ENCODE data around the gene MICAL3. TPM values are rescaled to one million over a fixed set of nuclear protein-coding genes. Genes with fewer than 3 reads are reported as not detected.
A peak's percentile ranks its signal among the peaks of the same experiment; 100 is the strongest.

The MICAL3 gene
- total RNA-seq, 1 donor from 2014 or later: 33.6 TPM

DNA sequence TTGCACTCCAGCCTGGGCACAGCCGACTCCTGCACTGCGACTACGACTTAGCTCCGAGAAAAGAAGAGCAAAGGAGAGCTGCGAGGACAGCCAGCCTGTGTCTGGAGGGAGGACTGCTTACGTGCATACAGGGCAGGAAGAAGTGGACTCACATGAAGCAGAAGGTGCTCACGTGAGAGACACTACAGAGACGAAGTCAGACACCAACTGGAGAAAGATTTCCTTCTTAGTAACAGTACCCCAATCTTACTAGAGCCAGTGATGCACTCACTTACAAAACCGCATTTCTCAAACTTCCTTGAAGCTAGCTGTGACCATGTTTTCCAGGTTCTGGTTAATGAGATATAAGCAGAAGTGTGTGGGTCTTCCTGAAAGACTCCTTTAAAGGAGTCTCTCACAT lies 67.7 kb downstream of the MICAL3 start:
- H2AFZ ChIP-seq (replicated peaks): no peak overlapping the region
- no peak overlapping the region for H3K4me2 ChIP-seq
- H3K4me3 Mint-ChIP-seq: no peak overlapping the region
- H4K20me1 ChIP-seq (ENCODE audit: low read depth): peaks cover 50% of the 10 kb centered on the region
- H3K36me3 Mint-ChIP-seq: no peaks in the 10 kb centered on the region
- no peak overlapping the region for H3K4me3 ChIP-seq
- no peak overlapping the region for H3K27ac ChIP-seq
- peaks cover 8% of the 10 kb centered on the region for H3K27me3 Mint-ChIP-seq (ENCODE audit: insufficient read depth, low read depth)
- peaks cover 21% of the 10 kb centered on the region for H3K4me1 ChIP-seq
- no peaks in the 10 kb centered on the region for H3K27me3 ChIP-seq
- no peaks in the 10 kb centered on the region for H3K36me3 ChIP-seq
- no peak overlapping the region for H3K9ac ChIP-seq
- TF ChIP-seq EZH2 (IDR thresholded peaks at IDR 0.05) (no peak), CTCF (IDR thresholded peaks at IDR 0.05) (no peak), EZH2phosphoT487 (IDR thresholded peaks at IDR 0.05) (no peak)
- peaks cover 45% of the 10 kb centered on the region for H3K4me1 Mint-ChIP-seq
- H3K9me3 Mint-ChIP-seq: no peaks in the 10 kb centered on the region
- no peaks in the 10 kb centered on the region for H3F3A ChIP-seq (ENCODE audit: low read depth)
- peaks cover 77% of the 10 kb centered on the region for H3K79me2 ChIP-seq (ENCODE audit: low read depth)
- DNase-seq (ENCODE audit: low spot score): no peak
- H3K27ac Mint-ChIP-seq: no peak overlapping the region
- no peaks in the 10 kb centered on the region for H3K9me3 ChIP-seq (ENCODE audit: low read depth)

- peaks cover 77% of the 10 kb centered on the region for H3K79me2 ChIP-seq (ENCODE audit: low read depth)
- no peaks in the 10 kb centered on the region for H3K9me3 ChIP-seq (ENCODE audit: low read depth)
- H4K20me1 ChIP-seq (ENCODE audit: low read depth): peaks cover 46% of the 10 kb centered on the region
- TF ChIP-seq EZH2phosphoT487 (IDR thresholded peaks at IDR 0.05) (no peak), EZH2 (IDR thresholded peaks at IDR 0.05) (no peak), CTCF (IDR thresholded peaks at IDR 0.05) (no peak)
- no peaks in the 10 kb centered on the region for H3F3A ChIP-seq (ENCODE audit: low read depth)
- peaks cover 43% of the 10 kb centered on the region for H3K4me1 Mint-ChIP-seq
- no peak overlapping the region for H3K4me2 ChIP-seq
- no peak overlapping the region for H3K27ac Mint-ChIP-seq
- no peaks in the 10 kb centered on the region for H3K27me3 ChIP-seq
- H3K4me3 Mint-ChIP-seq: no peak overlapping the region
- no peak for DNase-seq (ENCODE audit: low spot score)
- no peak overlapping the region for H3K4me3 ChIP-seq
- H3K9ac ChIP-seq: no peak overlapping the region
- H3K36me3 ChIP-seq: no peaks in the 10 kb centered on the region
- H3K27ac ChIP-seq: no peak overlapping the region
- H3K4me1 ChIP-seq: peaks cover 12% of the 10 kb centered on the region
- H3K9me3 Mint-ChIP-seq: no peaks in the 10 kb centered on the region
- no peaks in the 10 kb centered on the region for H3K36me3 Mint-ChIP-seq
- peaks cover 8% of the 10 kb centered on the region for H3K27me3 Mint-ChIP-seq (ENCODE audit: insufficient read depth, low read depth)
- H2AFZ ChIP-seq (replicated peaks): no peak overlapping the region
These were observed 68.6 kb downstream of the MICAL3 start for GRCh38 chr22:17955590-17956379.

DNA sequence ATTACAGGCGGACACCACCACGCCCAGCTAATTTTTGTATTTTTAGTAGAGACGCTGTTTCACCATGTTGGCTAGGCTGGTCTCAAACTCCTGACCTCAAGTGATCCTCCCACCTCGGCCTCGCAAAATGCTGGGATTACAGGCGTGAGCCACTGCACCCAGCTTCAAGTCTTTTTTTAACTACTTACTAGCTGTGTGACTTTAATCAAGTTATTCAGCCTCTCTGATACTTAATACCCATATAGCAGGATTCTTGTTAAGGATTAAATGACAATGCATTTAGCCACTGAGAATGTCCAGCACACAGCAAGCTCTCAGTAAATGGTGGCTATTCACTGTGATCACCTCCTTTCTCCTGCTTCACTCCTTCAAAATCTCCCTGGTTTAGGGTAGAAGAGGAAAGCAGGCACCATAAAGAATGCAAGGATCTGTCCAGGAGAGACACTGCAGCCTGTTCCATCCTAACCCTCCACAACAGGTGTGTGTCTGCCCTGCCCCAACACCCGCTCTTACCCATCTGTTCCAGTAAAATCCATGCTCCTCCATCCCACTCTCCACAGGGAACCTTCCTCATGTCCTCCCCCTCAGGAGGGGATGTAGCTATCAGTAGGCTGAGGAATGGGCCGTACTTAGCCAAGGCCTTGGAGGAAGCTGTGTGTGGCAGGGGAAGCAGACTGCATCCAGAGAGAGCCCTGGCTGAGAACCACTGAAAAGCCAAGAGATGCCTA lies 69.3 kb downstream of the MICAL3 start:
- Histone ChIP-seq H3K9me3 (ENCODE audit: low read depth) (no peaks in the 10 kb centered on the region), H4K20me1 (ENCODE audit: low read depth) (peaks cover 41% of the 10 kb centered on the region), H3F3A (ENCODE audit: low read depth) (no peaks in the 10 kb centered on the region), H3K4me2 (peak overlapping the region; percentile 23), H3K4me3 (no peak overlapping the region), H3K27ac (no peak overlapping the region), H3K9ac (no peak overlapping the region), H2AFZ (replicated peaks) (no peak overlapping the region), H3K27me3 (no peaks in the 10 kb centered on the region), H3K4me1 (peaks cover 6% of the 10 kb centered on the region), H3K36me3 (no peaks in the 10 kb centered on the region), H3K79me2 (ENCODE audit: low read depth) (peaks cover 79% of the 10 kb centered on the region)
- Mint-ChIP-seq H3K27ac (no peak overlapping the region), H3K4me3 (no peak overlapping the region), H3K27me3 (ENCODE audit: insufficient read depth, low read depth) (peaks cover 7% of the 10 kb centered on the region), H3K4me1 (peaks cover 38% of the 10 kb centered on the region), H3K9me3 (no peaks in the 10 kb centered on the region), H3K36me3 (no peaks in the 10 kb centered on the region)
- TF ChIP-seq EZH2 (IDR thresholded peaks at IDR 0.05): no peak
- TF ChIP-seq EZH2phosphoT487 (IDR thresholded peaks at IDR 0.05): no peak
- no peak for TF ChIP-seq CTCF (IDR thresholded peaks at IDR 0.05)
- DNase-seq (ENCODE audit: low spot score): no peak

Data from neural progenitor cell (in vitro differentiated cells).